ENCODE results near the gene MEN1.

The MEN1 gene

DNA sequence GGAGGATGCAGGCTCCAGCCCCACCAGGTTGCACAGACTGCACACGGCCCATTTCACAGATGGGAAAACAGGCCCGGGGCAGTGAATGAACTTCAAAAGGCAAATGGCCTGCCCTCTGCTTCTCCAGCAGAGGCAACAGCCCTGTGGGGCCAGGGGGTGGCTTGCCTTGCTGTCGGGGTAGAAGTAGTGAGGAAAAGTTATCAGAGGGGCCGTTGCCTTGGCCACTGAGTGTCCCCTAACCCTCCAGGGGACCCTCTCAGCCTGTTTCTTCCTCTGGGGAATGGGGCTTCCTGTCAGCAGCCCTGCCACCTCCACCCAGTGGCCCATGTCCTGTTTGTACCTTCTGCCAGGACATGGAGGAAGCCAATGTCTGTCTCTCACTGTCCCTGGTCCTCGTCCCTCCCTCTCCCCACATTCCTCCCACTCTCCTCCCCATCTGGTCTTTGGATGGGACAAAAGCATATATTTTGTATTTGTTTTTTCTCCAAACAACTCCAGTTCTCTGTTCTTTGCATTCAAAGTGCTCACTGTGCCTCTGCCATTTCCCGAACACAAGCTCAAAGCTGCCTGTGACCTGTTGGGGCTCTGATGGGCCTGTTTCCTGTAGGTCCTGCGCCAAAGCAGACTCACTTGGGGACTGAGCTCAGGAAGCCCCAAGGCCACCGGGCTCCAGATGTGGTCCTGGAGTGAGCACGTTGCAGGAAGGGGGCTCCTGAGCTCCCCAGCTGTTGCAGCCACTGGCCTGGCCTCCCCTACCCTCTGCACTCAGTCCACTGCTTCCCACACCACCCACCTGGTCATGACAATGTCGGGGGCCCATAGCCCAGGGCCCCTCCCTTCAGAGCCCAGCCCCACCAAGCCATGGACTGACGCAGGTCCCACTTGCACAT, 16.8 kb downstream of the MEN1 start:
- no peaks in the 10 kb centered on the region for H3K36me3 ChIP-seq (ENCODE audit: low read depth)
- DNase-seq (ENCODE audit: low spot score) = no peak
- H3K27me3 ChIP-seq (ENCODE audit: insufficient read depth, poor library complexity, severe bottlenecking) = no peaks in the 10 kb centered on the region
- no peaks in the 10 kb centered on the region for H3K4me1 ChIP-seq (ENCODE audit: insufficient read depth, poor library complexity, severe bottlenecking)
- no peak overlapping the region for H3K27ac ChIP-seq (ENCODE audit: poor library complexity, severe bottlenecking)
- no peaks in the 10 kb centered on the region for H3K9me3 ChIP-seq (ENCODE audit: severe bottlenecking)
- no peak overlapping the region for H3K4me3 ChIP-seq (ENCODE audit: severe bottlenecking)
- ATAC-seq (ENCODE audit: low read depth) = no peak
- no peak for TF ChIP-seq CTCF (IDR thresholded peaks at IDR 0.05; ENCODE audit: poor library complexity, severe bottlenecking)

DNA sequence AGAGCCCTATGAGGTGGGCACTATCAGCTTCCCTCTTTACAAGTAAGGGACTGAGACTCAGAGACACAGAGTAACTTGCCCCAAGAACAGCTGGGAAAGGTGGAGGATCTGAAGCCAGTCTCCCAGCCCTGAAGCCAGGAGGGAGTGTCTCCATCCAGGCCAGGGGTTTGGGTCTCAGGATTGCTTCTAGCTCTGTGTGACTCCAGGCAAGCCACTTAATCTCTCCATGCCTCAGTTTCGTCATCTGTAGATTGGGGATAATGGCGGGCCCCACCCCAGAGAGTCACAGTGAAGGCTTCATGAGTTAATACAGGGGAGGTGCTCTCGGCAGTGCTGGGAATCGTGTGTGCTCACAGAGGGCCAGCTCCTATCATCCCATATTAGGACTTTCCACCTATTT, 17.9 kb downstream of the MEN1 start:
- no peaks in the 10 kb centered on the region for H3K36me3 ChIP-seq (ENCODE audit: low read depth)
- H3K27me3 ChIP-seq (ENCODE audit: insufficient read depth, poor library complexity, severe bottlenecking) = no peaks in the 10 kb centered on the region
- H3K4me1 ChIP-seq (ENCODE audit: insufficient read depth, poor library complexity, severe bottlenecking) = no peaks in the 10 kb centered on the region
- TF ChIP-seq CTCF (IDR thresholded peaks at IDR 0.05; ENCODE audit: poor library complexity, severe bottlenecking) = no peak
- DNase-seq (ENCODE audit: low spot score) (no peak), ATAC-seq (ENCODE audit: low read depth) (no peak)
- no peaks in the 10 kb centered on the region for H3K9me3 ChIP-seq (ENCODE audit: severe bottlenecking)
- H3K4me3 ChIP-seq (ENCODE audit: severe bottlenecking) = no peak overlapping the region
- no peak overlapping the region for H3K27ac ChIP-seq (ENCODE audit: poor library complexity, severe bottlenecking)

DNA sequence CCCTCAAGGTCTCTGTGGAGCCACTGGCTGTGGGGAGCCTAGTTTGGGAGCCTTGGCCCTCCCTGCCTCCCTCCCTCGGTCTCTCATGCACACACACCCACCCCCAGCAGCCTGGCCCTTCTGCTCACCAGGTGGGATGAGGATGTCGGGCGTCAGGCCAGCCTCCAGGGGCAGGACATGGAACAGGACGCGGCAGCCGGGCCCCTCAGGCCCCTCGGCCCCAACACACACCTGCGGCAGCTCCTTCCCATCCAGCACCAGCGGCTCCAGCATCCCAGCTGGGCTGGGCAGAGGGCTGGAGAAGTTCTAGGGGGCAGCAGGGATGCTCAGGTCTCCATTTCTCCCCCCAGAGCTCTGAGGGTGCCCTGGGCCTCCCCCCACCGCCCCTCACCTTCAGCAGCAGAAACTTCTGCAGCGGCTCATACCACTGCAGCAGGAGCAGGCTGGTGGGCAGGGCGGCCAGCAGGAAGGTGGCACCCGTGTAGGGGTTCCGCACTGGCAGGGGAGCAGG, 18.5 kb downstream of the MEN1 start:
- no peak for ATAC-seq (ENCODE audit: low read depth)
- no peak for TF ChIP-seq CTCF (IDR thresholded peaks at IDR 0.05; ENCODE audit: poor library complexity, severe bottlenecking)
- Histone ChIP-seq H3K9me3 (ENCODE audit: severe bottlenecking) (no peaks in the 10 kb centered on the region), H3K4me3 (ENCODE audit: severe bottlenecking) (no peak overlapping the region), H3K27me3 (ENCODE audit: insufficient read depth, poor library complexity, severe bottlenecking) (no peaks in the 10 kb centered on the region), H3K27ac (ENCODE audit: poor library complexity, severe bottlenecking) (no peak overlapping the region), H3K4me1 (ENCODE audit: insufficient read depth, poor library complexity, severe bottlenecking) (no peaks in the 10 kb centered on the region), H3K36me3 (ENCODE audit: low read depth) (no peaks in the 10 kb centered on the region)
- DNase-seq (ENCODE audit: low spot score) = no peak

GRCh38 chr11:64790205-64791095, 19.9 kb downstream of the MEN1 start:
- Histone ChIP-seq H3K27me3 (ENCODE audit: insufficient read depth, poor library complexity, severe bottlenecking) (no peaks in the 10 kb centered on the region), H3K27ac (ENCODE audit: poor library complexity, severe bottlenecking) (no peak overlapping the region), H3K4me1 (ENCODE audit: insufficient read depth, poor library complexity, severe bottlenecking) (no peaks in the 10 kb centered on the region), H3K4me3 (ENCODE audit: severe bottlenecking) (no peak overlapping the region), H3K9me3 (ENCODE audit: severe bottlenecking) (no peaks in the 10 kb centered on the region), H3K36me3 (ENCODE audit: low read depth) (no peaks in the 10 kb centered on the region)
- ATAC-seq (ENCODE audit: low read depth) = no peak
- TF ChIP-seq CTCF (IDR thresholded peaks at IDR 0.05; ENCODE audit: poor library complexity, severe bottlenecking) = no peak
- DNase-seq (ENCODE audit: low spot score) = no peak
